ENCODE data around the gene ATF6.
A peak's percentile ranks its signal among the peaks of the same experiment; 100 is the strongest.
"Not testable (repeated sequence)": the region's sequence is repeated elsewhere in the genome, so short reads cannot be mapped to it uniquely, and the experiment has no call there.

The ATF6 gene, protein sequence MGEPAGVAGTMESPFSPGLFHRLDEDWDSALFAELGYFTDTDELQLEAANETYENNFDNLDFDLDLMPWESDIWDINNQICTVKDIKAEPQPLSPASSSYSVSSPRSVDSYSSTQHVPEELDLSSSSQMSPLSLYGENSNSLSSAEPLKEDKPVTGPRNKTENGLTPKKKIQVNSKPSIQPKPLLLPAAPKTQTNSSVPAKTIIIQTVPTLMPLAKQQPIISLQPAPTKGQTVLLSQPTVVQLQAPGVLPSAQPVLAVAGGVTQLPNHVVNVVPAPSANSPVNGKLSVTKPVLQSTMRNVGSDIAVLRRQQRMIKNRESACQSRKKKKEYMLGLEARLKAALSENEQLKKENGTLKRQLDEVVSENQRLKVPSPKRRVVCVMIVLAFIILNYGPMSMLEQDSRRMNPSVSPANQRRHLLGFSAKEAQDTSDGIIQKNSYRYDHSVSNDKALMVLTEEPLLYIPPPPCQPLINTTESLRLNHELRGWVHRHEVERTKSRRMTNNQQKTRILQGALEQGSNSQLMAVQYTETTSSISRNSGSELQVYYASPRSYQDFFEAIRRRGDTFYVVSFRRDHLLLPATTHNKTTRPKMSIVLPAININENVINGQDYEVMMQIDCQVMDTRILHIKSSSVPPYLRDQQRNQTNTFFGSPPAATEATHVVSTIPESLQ

GRCh38 chr1:161766102-161766981, at the start of gene ATF6:
Gene ATF6, plus strand, starts transcription at chr1:161766320. Its CDS starts 41 bp downstream, at chr1:161766361.
- peak; percentile 97 for DNase-seq

GRCh38 chr1:161718559-161719324, 47.4 kb upstream of the ATF6 start:
- DNase-seq, result peak in 1 of 2 experiments; percentile 11

DNA sequence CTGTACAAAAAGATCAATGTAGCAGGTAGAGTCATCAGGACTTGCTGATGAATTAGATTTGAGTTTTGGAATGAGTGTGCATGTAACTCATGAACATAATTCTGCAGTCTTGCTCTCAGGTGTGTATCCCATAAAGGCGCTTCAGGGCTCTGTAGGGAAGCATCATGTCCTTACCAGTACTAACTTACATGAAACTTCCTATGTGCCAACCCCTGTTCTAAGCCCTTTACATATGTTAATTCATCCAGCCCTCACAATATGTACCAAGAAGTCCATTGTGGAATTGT, 46.9 kb upstream of the ATF6 start:
- no peak for DNase-seq

- no peak for DNase-seq
Observed at GRCh38 chr1:161720422-161720821, 45.7 kb upstream of the ATF6 start.

- DNase-seq, result no peak
Observed at GRCh38 chr1:161720956-161721737, 45.0 kb upstream of the ATF6 start, which contains the start of gene FCRLB. Gene FCRLB, plus strand, starts transcription at chr1:161721544. Its CDS starts 1,129 bp downstream, at chr1:161722673.

DNA sequence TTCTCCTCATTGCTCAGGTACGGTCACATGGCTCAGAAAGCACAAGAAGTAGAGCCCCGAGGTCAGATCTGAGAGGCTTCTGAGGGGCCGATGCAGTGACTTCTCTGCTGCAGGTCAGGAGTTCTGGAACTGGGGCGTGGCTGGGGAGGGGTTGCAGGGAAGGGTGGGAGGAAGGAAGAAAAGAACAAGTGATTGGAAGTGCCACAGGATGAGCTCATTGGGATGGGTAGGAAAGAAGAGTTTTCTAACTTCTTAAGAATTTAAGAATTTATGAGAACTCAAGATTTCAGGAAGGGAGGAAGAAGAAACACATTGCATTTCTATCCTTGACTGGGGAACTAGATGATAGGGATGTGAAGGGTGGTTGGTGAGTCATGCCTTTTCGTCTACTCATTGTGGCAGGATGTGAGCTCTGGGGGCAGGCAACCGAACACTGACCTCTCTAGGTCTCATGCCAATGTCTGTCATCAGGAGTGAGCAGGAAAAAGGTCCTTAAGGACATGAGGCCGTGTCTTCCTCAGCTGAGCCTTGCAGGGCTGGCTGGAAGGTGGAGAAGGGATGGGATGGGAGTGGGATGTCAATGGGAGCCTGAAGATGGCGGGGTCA, 44.3 kb upstream of the ATF6 start:
- peak; percentile 61 to 64 for DNase-seq

DNA sequence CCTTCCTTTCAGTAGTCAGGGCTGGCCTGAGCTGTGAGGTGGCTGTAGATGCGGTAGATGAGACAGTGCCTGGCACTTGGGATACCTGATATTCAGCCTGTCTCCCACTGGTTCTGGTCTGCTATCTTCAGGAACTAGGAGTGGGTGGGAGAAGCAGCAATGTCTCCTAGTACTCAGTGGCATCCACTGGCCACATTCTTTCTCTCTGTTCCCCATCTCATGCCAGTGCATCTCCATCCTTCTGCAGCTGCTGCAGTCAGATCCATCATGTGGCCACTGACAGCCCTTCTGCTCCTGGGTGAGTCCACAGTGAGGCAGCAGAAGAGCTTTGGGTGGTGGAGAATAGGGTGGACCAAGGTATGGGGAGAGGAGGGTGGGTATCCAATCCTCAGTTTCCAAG, 43.7 kb upstream of the ATF6 start:
- no peak for DNase-seq

DNA sequence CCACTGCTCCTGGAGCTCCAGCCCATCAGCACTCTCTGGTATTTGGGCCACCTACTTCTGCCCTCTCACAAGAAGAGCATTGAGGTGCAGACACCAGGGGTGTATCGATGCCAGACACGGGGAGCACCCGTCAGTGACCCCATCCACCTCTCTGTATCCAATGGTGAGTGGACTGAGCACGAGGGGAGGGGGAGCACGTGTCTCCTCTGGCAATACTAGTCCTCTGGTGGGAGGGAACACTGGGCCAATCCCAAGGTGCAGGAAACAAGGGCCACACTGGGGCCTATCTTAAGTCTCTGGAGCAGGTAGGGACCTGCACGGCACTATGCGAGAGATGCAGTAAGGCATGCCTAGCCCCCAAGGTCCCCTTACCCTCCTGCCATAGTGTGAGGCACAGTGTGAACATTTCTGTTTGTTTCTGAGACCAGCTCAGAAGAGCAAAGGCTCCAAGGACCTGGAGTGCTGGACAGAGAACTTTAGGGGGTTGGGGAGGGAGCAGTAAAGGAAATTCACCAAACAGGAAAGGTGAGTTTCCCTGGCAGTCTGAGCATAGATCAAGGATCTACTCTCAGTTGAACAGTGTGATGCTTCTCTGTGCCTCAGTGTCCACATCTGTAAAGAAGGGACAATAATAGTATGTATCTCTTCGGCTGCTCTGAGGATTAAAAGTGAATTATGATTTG, 42.5 kb upstream of the ATF6 start:
- DNase-seq, result no peak

DNA sequence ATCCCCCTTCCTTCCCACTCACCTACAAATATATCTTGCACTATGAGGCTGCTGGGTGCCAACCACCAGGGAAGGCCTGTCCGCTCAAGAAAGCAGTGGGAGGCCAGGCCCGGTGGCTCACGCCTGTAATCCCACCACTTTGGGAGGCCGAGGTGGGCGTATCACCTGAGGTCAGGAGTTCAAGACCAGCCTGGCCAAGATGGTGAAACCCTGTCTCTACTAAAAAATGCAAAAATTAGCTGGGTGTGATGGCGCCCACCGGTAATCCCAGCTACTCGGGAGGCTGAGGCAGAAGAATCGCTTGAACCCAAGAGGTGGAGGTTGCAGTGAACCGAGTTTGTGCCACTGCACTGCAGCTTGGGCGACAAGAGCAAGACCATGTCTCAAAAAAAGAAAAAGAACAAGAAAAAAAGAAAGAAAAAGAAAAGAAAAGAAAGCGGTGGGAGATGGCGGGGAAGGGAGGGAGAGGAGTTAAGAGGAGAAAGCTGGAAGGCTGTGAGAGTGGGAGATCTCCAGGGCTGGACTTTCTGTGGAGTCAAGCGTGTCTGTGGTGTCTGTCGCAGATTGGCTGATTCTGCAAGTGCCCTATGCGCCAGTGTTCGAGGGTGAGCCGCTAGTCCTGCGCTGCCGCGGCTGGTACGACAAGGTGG, 40.7 kb upstream of the ATF6 start:
- not testable (repeated sequence) for DNase-seq

DNA sequence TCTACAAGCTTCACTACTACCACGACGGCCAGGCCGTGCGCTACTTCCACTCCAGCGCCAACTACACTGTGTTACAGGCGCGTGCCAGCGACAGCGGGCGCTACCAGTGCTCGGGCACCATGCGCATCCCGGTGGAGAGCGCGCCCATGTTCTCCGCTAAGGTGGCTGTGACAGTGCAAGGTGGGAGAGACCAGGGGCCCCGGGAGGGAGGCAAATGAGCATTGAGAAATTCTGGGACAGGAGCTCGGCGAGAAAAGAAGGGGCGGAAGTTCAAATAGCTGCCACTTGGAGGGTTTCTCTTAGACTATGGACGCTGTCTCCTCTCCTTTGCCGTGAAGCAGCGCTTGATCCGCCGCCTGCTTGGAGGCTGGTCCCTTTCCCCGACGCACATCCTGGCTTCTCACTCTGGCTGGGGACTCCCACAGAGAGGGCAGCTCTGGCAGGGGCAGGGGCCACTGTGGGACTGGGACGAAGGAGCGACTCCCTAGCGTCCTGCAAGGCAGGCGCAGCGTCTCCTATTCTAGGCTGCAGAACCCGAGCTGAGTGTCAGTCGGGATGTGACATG, 40.1 kb upstream of the ATF6 start:
- DNase-seq, result peak; percentile 50 to 55

- peak; percentile 60 to 68 for DNase-seq
Observed at GRCh38 chr1:161726473-161727255, 39.5 kb upstream of the ATF6 start.

DNA sequence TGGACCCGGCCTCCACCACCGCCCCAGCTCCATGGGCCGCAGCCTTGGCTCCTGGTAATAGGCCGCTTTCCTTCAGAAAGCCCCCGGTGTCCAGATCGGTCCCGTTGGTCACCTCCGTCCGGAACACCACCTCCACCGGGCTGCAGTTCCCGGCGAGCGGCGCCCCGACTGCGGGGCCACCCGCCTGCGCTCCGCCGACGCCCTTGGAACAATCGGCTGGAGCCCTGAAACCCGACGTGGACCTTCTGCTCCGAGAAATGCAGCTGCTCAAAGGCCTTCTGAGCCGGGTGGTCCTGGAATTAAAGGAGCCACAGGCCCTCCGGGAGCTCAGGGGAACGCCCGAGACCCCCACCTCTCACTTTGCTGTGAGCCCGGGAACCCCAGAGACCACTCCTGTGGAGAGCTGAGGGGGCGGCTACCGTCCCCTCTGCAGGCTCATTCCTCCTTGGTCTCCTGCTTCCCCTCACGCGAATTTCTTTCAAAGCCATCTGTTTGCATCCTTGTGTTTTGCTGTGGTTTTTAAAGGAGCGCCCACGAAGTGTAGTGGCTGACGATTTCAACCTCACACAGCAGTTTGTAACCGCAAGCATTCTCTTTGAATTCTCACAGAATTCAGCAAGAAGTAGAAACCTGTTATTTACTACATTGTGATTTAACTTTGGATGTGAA, 38.7 kb upstream of the ATF6 start:
- no peak for DNase-seq

GRCh38 chr1:161728376-161729226, 37.5 kb upstream of the ATF6 start:
- DNase-seq, result no peak

GRCh38 chr1:161730050-161730564, 36.0 kb upstream of the ATF6 start:
- DNase-seq, result peak; percentile 13 to 24

DNA sequence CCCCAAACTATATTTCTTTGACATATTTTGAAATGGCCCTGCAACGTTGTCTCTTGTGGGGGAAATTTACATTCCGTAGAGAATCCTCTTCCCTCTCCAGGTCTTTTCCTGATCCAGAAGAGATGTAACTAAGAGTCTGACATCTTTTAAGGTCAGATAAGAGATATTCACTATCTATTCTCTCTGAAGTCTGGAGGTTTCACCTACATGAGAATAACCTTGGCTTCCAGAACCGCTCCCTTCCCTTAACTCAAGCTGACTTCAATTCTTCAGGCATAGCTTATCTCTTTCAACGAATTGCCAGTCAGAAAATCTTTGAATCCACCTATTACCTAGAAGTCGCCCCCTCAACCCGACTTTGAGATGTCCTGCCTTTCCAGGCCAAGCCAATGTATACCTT, 34.9 kb upstream of the ATF6 start:
- DNase-seq, result no peak

- DNase-seq, result no peak
Observed at GRCh38 chr1:161731981-161732718, 34.0 kb upstream of the ATF6 start.
